Stomach (tissue), 4 donors: ENCODE data around the gene SMYD3.

Experiments used
- POLR2A ChIP-seq, 4 donors: fragments of 450-650 bp; IDR thresholded peaks; one replicate each; pipeline ENCODE4 v1.6.1; 2016; ENCODE audit warnings: antibody characterized with exemption in 4 of 4, control low read depth in 2 of 4, mild to moderate bottlenecking in 1 of 4, moderate library complexity in 1 of 4
- TF ChIP-seq, protein P1 (sequence below), 7 experiments: fragments of 450-650 bp in 4 of 7; fragments of 200-600 bp in 3 of 7; sonication (generic) in 3 of 7; IDR thresholded peaks; one replicate each; pipeline ENCODE4 v1.5.1; 2016 to 2019; ENCODE audit warnings: antibody characterized with exemption in 7 of 7, control low read depth in 2 of 7, mild to moderate bottlenecking in 1 of 7

DNA sequence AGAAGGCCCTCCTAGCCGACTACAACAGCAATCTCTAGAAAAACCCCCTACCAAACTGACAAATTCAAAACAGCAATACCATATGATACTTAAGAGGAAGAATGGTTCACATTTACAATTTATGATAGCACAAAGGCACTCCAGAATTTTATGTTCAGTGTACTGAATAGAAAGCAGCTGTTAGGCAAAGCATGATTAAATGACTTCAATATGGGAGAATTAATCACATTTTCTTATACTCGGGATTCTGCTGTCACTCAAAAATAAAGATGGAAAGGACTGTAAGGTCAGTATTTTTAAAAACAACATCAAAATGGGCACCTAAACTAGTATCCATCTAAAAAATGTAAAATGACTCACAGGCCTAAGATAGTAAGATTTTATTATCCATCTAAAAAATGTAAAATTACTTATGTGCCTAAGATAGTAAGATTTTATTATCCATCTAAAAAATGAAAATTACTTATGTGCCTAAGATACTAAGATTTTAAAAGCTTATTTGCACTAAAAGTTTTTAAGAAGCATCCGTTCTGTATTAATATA lies 198.5 kb downstream of the SMYD3 start:
- TF ChIP-seq, protein P1, sequence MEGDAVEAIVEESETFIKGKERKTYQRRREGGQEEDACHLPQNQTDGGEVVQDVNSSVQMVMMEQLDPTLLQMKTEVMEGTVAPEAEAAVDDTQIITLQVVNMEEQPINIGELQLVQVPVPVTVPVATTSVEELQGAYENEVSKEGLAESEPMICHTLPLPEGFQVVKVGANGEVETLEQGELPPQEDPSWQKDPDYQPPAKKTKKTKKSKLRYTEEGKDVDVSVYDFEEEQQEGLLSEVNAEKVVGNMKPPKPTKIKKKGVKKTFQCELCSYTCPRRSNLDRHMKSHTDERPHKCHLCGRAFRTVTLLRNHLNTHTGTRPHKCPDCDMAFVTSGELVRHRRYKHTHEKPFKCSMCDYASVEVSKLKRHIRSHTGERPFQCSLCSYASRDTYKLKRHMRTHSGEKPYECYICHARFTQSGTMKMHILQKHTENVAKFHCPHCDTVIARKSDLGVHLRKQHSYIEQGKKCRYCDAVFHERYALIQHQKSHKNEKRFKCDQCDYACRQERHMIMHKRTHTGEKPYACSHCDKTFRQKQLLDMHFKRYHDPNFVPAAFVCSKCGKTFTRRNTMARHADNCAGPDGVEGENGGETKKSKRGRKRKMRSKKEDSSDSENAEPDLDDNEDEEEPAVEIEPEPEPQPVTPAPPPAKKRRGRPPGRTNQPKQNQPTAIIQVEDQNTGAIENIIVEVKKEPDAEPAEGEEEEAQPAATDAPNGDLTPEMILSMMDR (IDR thresholded peaks at IDR 0.05) = no peak
- TF ChIP-seq POLR2A (IDR thresholded peaks at IDR 0.05) = no peak
